WERI-Rb-1 (cell line): Measurements from ENCODE around the gene ENKD1.
A peak's percentile ranks its signal among the peaks of the same experiment; 100 is the strongest.

Experiments
- DNase-seq: peaks from one replicate; pipeline ENCODE4 v3.0.0-alpha.2; 2020
- H3K27ac ChIP-seq: fragments of 250-450 bp; sonication (Bioruptor Pico); 2 replicates; pipeline ENCODE4 v1.5.1; 2020; ENCODE audit warnings: mild to moderate bottlenecking, moderate library complexity
- H3K27me3 ChIP-seq: fragments of 250-450 bp; sonication (Bioruptor Pico); 2 replicates; pipeline ENCODE4 v1.5.1; 2021; ENCODE audit warnings: mild to moderate bottlenecking, low read depth, moderate library complexity; ENCODE audit not compliant: insufficient read depth, severe bottlenecking
- H3K36me3 ChIP-seq: fragments of 250-450 bp; sonication (Bioruptor Pico); 2 replicates; pipeline ENCODE4 v1.5.1; 2020; ENCODE audit warnings: mild to moderate bottlenecking, moderate library complexity
- H3K4me3 ChIP-seq: 2 replicates; pipeline ENCODE4 v1.5.1; 2011; ENCODE audit warnings: low read depth, mild to moderate bottlenecking, control low read depth, low read length
- H3K9me3 ChIP-seq: fragments of 250-450 bp; sonication (Bioruptor Pico); 2 replicates; pipeline ENCODE4 v1.5.1; 2021; ENCODE audit warnings: mild to moderate bottlenecking, moderate library complexity; ENCODE audit not compliant: severe bottlenecking
- TF ChIP-seq, protein P1 (sequence below): IDR thresholded peaks from 2 replicates; pipeline ENCODE4 v1.5.1; 2011; ENCODE audit warnings: low read depth, mild to moderate bottlenecking, control low read depth, inconsistent platforms, low read length

The ENKD1 gene

DNA sequence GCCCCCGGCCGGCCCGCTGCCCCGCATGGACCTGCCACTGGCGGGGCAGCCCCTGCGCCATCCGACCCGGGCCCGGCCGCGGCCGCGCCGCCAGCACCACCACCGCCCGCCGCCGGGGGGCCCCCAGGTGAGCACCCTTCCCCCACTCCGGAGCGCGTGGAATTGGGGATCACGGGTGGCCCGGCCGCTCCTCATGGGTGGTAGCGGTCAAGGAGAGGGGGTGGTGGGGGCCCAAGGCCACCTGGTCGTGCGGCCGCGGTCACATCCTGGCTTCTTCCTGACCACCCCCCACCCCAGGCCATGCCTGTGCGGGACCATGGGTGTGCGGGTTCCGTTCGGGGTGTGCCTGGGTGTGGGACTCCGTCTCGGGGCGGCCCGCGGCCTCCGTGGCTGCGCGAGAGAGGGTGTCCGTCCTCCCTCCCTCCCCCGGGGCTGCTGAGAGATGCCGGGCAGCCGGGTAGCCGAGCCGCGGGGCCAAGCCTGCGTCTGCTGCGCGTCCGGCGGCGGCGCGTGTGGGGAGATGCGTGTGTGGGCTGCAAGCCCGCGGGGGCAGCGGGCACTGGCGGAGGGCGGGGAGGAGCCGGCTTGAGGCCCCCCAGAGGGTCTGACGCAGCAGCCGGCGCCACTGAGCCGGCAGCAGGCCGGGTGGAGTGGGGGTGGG, 13.3 kb downstream of the ENKD1 start:
- H3K36me3 ChIP-seq: peaks cover 55% of the 10 kb centered on the region
- DNase-seq: peak; percentile 68
- TF ChIP-seq, protein P1, sequence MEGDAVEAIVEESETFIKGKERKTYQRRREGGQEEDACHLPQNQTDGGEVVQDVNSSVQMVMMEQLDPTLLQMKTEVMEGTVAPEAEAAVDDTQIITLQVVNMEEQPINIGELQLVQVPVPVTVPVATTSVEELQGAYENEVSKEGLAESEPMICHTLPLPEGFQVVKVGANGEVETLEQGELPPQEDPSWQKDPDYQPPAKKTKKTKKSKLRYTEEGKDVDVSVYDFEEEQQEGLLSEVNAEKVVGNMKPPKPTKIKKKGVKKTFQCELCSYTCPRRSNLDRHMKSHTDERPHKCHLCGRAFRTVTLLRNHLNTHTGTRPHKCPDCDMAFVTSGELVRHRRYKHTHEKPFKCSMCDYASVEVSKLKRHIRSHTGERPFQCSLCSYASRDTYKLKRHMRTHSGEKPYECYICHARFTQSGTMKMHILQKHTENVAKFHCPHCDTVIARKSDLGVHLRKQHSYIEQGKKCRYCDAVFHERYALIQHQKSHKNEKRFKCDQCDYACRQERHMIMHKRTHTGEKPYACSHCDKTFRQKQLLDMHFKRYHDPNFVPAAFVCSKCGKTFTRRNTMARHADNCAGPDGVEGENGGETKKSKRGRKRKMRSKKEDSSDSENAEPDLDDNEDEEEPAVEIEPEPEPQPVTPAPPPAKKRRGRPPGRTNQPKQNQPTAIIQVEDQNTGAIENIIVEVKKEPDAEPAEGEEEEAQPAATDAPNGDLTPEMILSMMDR: peak; percentile 46
- H3K27me3 ChIP-seq: no peaks in the 10 kb centered on the region
- peak overlapping the region; percentile 89 for H3K27ac ChIP-seq
- peak overlapping the region; percentile 85 for H3K4me3 ChIP-seq
- no peaks in the 10 kb centered on the region for H3K9me3 ChIP-seq

- TF ChIP-seq, protein P1: no peak
- H3K36me3 ChIP-seq: peaks cover 49% of the 10 kb centered on the region
- no peaks in the 10 kb centered on the region for H3K9me3 ChIP-seq
- H3K27me3 ChIP-seq: no peaks in the 10 kb centered on the region
- peak; percentile 49 for DNase-seq
- peak overlapping the region; percentile 89 for H3K27ac ChIP-seq
- H3K4me3 ChIP-seq: peak overlapping the region; percentile 85
Observed at GRCh38 chr16:67652578-67653127, 13.9 kb downstream of the ENKD1 start.

GRCh38 chr16:67651847-67652246, 14.7 kb downstream of the ENKD1 start:
- TF ChIP-seq, protein P1: no peak
- no peak overlapping the region for H3K27ac ChIP-seq
- H3K36me3 ChIP-seq: peaks cover 41% of the 10 kb centered on the region
- DNase-seq: no peak
- H3K4me3 ChIP-seq: no peak overlapping the region
- H3K27me3 ChIP-seq: no peaks in the 10 kb centered on the region
- H3K9me3 ChIP-seq: no peaks in the 10 kb centered on the region

GRCh38 chr16:67651039-67651438, 15.5 kb downstream of the ENKD1 start:
- Histone ChIP-seq H3K4me3 (no peak overlapping the region), H3K36me3 (peaks cover 36% of the 10 kb centered on the region), H3K27me3 (no peaks in the 10 kb centered on the region), H3K9me3 (no peaks in the 10 kb centered on the region), H3K27ac (no peak overlapping the region)
- TF ChIP-seq, protein P1: no peak
- no peak for DNase-seq

DNA sequence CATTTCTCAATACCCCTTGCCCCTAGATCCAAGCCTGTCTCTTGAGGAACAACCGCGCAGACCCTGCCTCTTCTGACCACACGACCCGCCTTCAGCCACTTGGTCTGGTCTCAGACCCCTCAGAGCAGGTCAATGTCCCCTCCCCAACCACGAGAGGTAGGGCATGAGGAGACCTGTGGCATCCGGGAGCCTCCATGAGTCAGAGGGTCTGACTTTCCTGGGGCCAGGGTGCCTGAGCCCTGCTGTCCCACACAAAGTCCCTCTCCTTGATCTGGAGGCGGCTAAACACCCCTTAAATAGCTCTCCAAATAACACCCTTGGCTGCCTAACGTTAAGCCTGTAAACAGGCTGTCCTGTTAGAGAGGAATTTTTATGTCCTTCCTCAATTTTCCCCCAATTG, 16.5 kb downstream of the ENKD1 start:
- Histone ChIP-seq H3K36me3 (peaks cover 26% of the 10 kb centered on the region), H3K27me3 (no peaks in the 10 kb centered on the region), H3K4me3 (no peak overlapping the region), H3K9me3 (no peaks in the 10 kb centered on the region), H3K27ac (no peak overlapping the region)
- TF ChIP-seq, protein P1: no peak
- DNase-seq: no peak

DNA sequence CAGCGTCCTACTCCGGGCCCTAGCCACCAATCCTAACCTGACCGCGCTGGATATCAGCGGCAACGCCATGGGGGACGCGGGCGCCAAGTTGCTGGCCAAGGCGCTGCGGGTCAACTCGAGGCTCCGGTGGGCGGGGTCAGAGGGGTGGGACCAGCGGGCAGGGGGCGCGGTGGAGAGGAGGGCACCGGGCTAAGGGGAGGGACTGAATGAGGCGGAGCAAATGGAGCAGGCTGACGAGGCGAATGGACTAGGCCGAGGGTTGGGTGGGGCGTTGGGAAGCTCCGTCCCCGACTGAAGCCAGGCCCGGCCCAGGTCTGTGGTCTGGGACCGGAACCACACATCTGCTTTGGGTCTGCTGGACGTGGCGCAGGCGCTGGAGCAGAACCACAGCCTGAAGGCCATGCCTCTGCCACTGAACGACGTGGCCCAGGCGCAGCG, 17.0 kb downstream of the ENKD1 start:
- H3K9me3 ChIP-seq: no peaks in the 10 kb centered on the region
- no peak for DNase-seq
- H3K4me3 ChIP-seq: no peak overlapping the region
- H3K27me3 ChIP-seq: no peaks in the 10 kb centered on the region
- no peak overlapping the region for H3K27ac ChIP-seq
- H3K36me3 ChIP-seq: peaks cover 21% of the 10 kb centered on the region
- TF ChIP-seq, protein P1: no peak
